CD14-positive monocyte (primary cell): ENCODE data around the gene CNNM2. TPM values are rescaled to one million over a fixed set of nuclear protein-coding genes. Genes with fewer than 3 reads are reported as not detected.
"Not testable (repeated sequence)": the region's sequence is repeated elsewhere in the genome, so short reads cannot be mapped to it uniquely, and the experiment has no call there.

ENCODE experiments used
- DNase-seq, 3 donors: peaks; one replicate each; pipeline ENCODE4 v3.0.0-alpha.2; 2011 to 2022
- H2AFZ ChIP-seq: 2 replicates; pipeline ENCODE4 v1.6.0; 2012; ENCODE audit warnings: mild to moderate bottlenecking, low read depth, low read length, inconsistent platforms; ENCODE audit not compliant: insufficient read depth, poor library complexity, severe bottlenecking
- H3K27ac ChIP-seq, 2 donors: 1 replicate in 1 of 2; 2 replicates in 1 of 2; pipeline ENCODE4 v1.5.1; 2012 to 2013; ENCODE audit warnings: low read length in 2 of 2, control low read depth in 1 of 2, inconsistent platforms in 1 of 2, low read depth in 1 of 2, mild to moderate bottlenecking in 1 of 2
- H3K27me3 ChIP-seq, 2 donors: one replicate each; pipeline versions ENCODE4 v1.6.0 to v1.6.1; 2011 to 2013; ENCODE audit warnings: low read length in 2 of 2; ENCODE audit not compliant: control insufficient read depth in 2 of 2, insufficient read depth in 2 of 2
- H3K36me3 ChIP-seq, 2 donors: replicated peaks in 1 of 2; 1 replicate in 1 of 2; 2 replicates in 1 of 2; pipeline versions ENCODE4 v1.5.1 to v1.6.1; 2012 to 2013; ENCODE audit warnings: low read length in 2 of 2, control low read depth in 1 of 2, inconsistent platforms in 1 of 2, mild to moderate bottlenecking in 1 of 2; ENCODE audit not compliant: insufficient read depth in 2 of 2, control insufficient read depth in 1 of 2
- H3K4me1 ChIP-seq, 2 donors: 1 replicate in 1 of 2; 2 replicates in 1 of 2; pipeline versions ENCODE4 v1.5.1 to v1.6.1; 2012 to 2013; ENCODE audit warnings: low read length in 2 of 2, control low read depth in 1 of 2, inconsistent platforms in 1 of 2, mild to moderate bottlenecking in 1 of 2, moderate library complexity in 1 of 2; ENCODE audit not compliant: insufficient read depth in 2 of 2, control insufficient read depth in 1 of 2
- H3K4me2 ChIP-seq: replicated peaks from 2 replicates; pipeline ENCODE3; 2012; ENCODE audit warnings: low read length, moderate library complexity, mild to moderate bottlenecking; ENCODE audit not compliant: poor library complexity, severe bottlenecking; ENCODE audit errors: extremely low read depth
- H3K4me3 ChIP-seq, 3 experiments: fragments of 200-600 bp in 1 of 3; sonication (generic) in 1 of 3; replicated peaks in 1 of 3; 1 replicate in 2 of 3; 2 replicates in 1 of 3; pipeline ENCODE4 v1.5.1; 2011 to 2013; ENCODE audit warnings: low read length in 3 of 3, mild to moderate bottlenecking in 3 of 3, control low read depth in 2 of 3, low read depth in 2 of 3, inconsistent platforms in 1 of 3, moderate library complexity in 1 of 3
- H3K79me2 ChIP-seq: 2 replicates; pipeline ENCODE4 v1.6.0; 2012; ENCODE audit warnings: mild to moderate bottlenecking, control low read depth, inconsistent platforms, low read length, moderate library complexity; ENCODE audit not compliant: insufficient read depth
- H3K9ac ChIP-seq: 2 replicates; pipeline ENCODE4 v1.6.0; 2017; ENCODE audit warnings: low read length, mild to moderate bottlenecking; ENCODE audit not compliant: insufficient read depth, poor library complexity, severe bottlenecking
- H3K9me3 ChIP-seq, 2 donors: replicated peaks in 1 of 2; 1 replicate in 1 of 2; 2 replicates in 1 of 2; pipeline versions ENCODE4 v1.5.1 to v1.6.1; 2012 to 2013; ENCODE audit warnings: low read length in 2 of 2, control low read depth in 1 of 2; ENCODE audit not compliant: control insufficient read depth in 1 of 2, insufficient read depth in 1 of 2
- H4K20me1 ChIP-seq: 2 replicates; pipeline ENCODE4 v1.6.0; 2012; ENCODE audit warnings: mild to moderate bottlenecking, low read length, control low read depth, moderate library complexity; ENCODE audit not compliant: insufficient read depth
- H3K27ac Mint-ChIP-seq, 7 donors: one replicate each; pipeline ENCODE4 v1.8.0; 2020; ENCODE audit warnings: mild to moderate bottlenecking in 7 of 7, mixed read lengths in 7 of 7, moderate library complexity in 6 of 7, inconsistent platforms in 2 of 7
- H3K27me3 Mint-ChIP-seq, 3 donors: one replicate each; pipeline ENCODE4 v1.8.0; 2021 to 2022; ENCODE audit warnings: low read depth in 3 of 3, mild to moderate bottlenecking in 3 of 3, mixed read lengths in 3 of 3, moderate library complexity in 3 of 3, inconsistent platforms in 1 of 3
- H3K36me3 Mint-ChIP-seq, 2 donors: one replicate each; pipeline ENCODE4 v1.8.0; 2020; ENCODE audit warnings: mixed read lengths in 2 of 2, inconsistent platforms in 1 of 2, mild to moderate bottlenecking in 1 of 2
- H3K4me1 Mint-ChIP-seq: one replicate; pipeline ENCODE4 v1.8.0; 2020; ENCODE audit warnings: mild to moderate bottlenecking, mixed read lengths
- H3K4me3 Mint-ChIP-seq, 2 donors: one replicate each; pipeline ENCODE4 v1.8.0; 2020; ENCODE audit warnings: mild to moderate bottlenecking in 2 of 2, mixed read lengths in 2 of 2, moderate library complexity in 1 of 2
- H3K9me3 Mint-ChIP-seq, 7 donors: one replicate each; pipeline ENCODE4 v1.8.0; 2020 to 2022; ENCODE audit warnings: mixed read lengths in 7 of 7, mild to moderate bottlenecking in 6 of 7, moderate library complexity in 6 of 7, inconsistent platforms in 2 of 7
- CTCF ChIP-seq: fragments of 200-600 bp; IDR thresholded peaks from one replicate; pipeline ENCODE4 v1.8.0; 2022; ENCODE audit warnings: antibody characterized with exemption, mild to moderate bottlenecking
- WGBS: methylation state at CpG from one replicate; pipeline ENCODE4 v1.1.5; 2013; ENCODE audit warnings: missing lambda C conversion rate; ENCODE audit not compliant: insufficient coverage; 5-methylcytosine and 5-hydroxymethylcytosine counted together
- intact Hi-C, 2 donors: fragments of 100-400 bp; cut with micrococcal nuclease; formaldehyde crosslinking; loops; one replicate each; pipeline versions ENCODE4 v1.15.0 to v1.15.1; 2023
- polyA plus RNA-seq, 3 donors: library from polyadenylated mRNA; depleted of rRNA in 1 of 3; unstranded in 2 of 3; stranded (reverse) in 1 of 3; fragments of 300-500 nt in 2 of 3; fragments of >200 nt in 1 of 3; fragmentation: Illumina TruSeq in 2 of 3; gene quantifications; 1 replicate in 2 of 3; 2 replicates in 1 of 3; pipeline ENCODE4 v1.2.3, GENCODE V29; 2012 to 2021

CNNM2 gene
- polyA plus RNA-seq, 3 donors = 1.6 to 3.8 (median 2.2) TPM

- Histone ChIP-seq H3K9me3 (no peaks in the 10 kb centered on the region), H3K27ac (no peak overlapping the region), H4K20me1 (no peaks in the 10 kb centered on the region), H3K4me1 (no peaks in the 10 kb centered on the region), H3K27me3 (no peaks in the 10 kb centered on the region), H3K4me3 (no peak overlapping the region), H3K9ac (no peak overlapping the region), H3K36me3 (no peaks in the 10 kb centered on the region), H3K4me2 (no peak overlapping the region), H3K79me2 (no peaks in the 10 kb centered on the region), H2AFZ (no peak overlapping the region)
- Mint-ChIP-seq H3K4me3 (no peak overlapping the region), H3K27me3 (peaks cover 0 to 2% (median 0%) of the 10 kb centered on the region in 3 donors), H3K27ac (no peak overlapping the region), H3K36me3 (no peaks in the 10 kb centered on the region), H3K4me1 (no peaks in the 10 kb centered on the region), H3K9me3 (peaks cover 0 to 3% (median 0%) of the 10 kb centered on the region in 7 donors)
- no CpG with 5 or more reads among the region's 2 CpGs for WGBS
- intact Hi-C loops = no loop called here
- DNase-seq = no peak
- no peak for TF ChIP-seq CTCF
Observed at GRCh38 chr10:102963756-102964025, 45.6 kb downstream of the CNNM2 start.

GRCh38 chr10:102964064-102964463 lies 46.0 kb downstream of the CNNM2 start:
- H3K9ac ChIP-seq, H3K9me3 Mint-ChIP-seq, H3K27ac ChIP-seq, H2AFZ ChIP-seq, H3K9me3 ChIP-seq, H3K27ac Mint-ChIP-seq, H3K79me2 ChIP-seq, DNase-seq, H3K4me3 Mint-ChIP-seq, H3K36me3 Mint-ChIP-seq, H3K36me3 ChIP-seq, H3K27me3 Mint-ChIP-seq, H3K4me3 ChIP-seq, H3K4me2 ChIP-seq, H3K27me3 ChIP-seq, intact Hi-C loops, H3K4me1 Mint-ChIP-seq, H4K20me1 ChIP-seq, H3K4me1 ChIP-seq: not testable (repeated sequence)
- no CpG with 5 or more reads among the region's 2 CpGs for WGBS
